NCI-H1048 (cell line): ENCODE results near the gene SOBP.
"Not testable (repeated sequence)": the region's sequence is repeated elsewhere in the genome, so short reads cannot be mapped to it uniquely, and the experiment has no call there.

ENCODE experiments used
- DNase-seq: peaks from one replicate; lab custom pipeline; 2025; lab: John Stamatoyannopoulos, UW

SOBP gene

GRCh38 chr6:107550906-107551305 is 61.0 kb downstream of the SOBP start:
- no peak for DNase-seq

GRCh38 chr6:107553121-107553520 is 63.2 kb downstream of the SOBP start:
- DNase-seq, result not testable (repeated sequence)

- DNase-seq, result no peak
These were observed 64.4 kb downstream of the SOBP start for GRCh38 chr6:107554326-107554725.

- no peak for DNase-seq
These were observed 65.0 kb downstream of the SOBP start for GRCh38 chr6:107554918-107555317.

GRCh38 chr6:107555449-107555848 is 65.5 kb downstream of the SOBP start:
- DNase-seq, result no peak

- no peak for DNase-seq
These were observed 66.2 kb downstream of the SOBP start for GRCh38 chr6:107556082-107556481.

- no peak for DNase-seq
These were observed 67.8 kb downstream of the SOBP start for GRCh38 chr6:107557698-107558097.

- no peak for DNase-seq
These were observed 70.7 kb downstream of the SOBP start for GRCh38 chr6:107560657-107561056.

GRCh38 chr6:107561306-107561705 is 71.4 kb downstream of the SOBP start:
- DNase-seq, result no peak

GRCh38 chr6:107563694-107564588 is 74.0 kb downstream of the SOBP start:
- no peak for DNase-seq

GRCh38 chr6:107564589-107564951 is 74.7 kb downstream of the SOBP start:
- no peak for DNase-seq

- no peak for DNase-seq
These were observed 75.3 kb downstream of the SOBP start for GRCh38 chr6:107565165-107565723.

GRCh38 chr6:107567643-107568042 is 77.7 kb downstream of the SOBP start:
- DNase-seq, result no peak

- no peak for DNase-seq
These were observed 79.6 kb downstream of the SOBP start for GRCh38 chr6:107569473-107569872.

- no peak for DNase-seq
These were observed 81.4 kb downstream of the SOBP start for GRCh38 chr6:107571354-107571753.

GRCh38 chr6:107572886-107573285 is 83.0 kb downstream of the SOBP start:
- no peak for DNase-seq

GRCh38 chr6:107574856-107575255 is 84.9 kb downstream of the SOBP start:
- DNase-seq, result no peak

GRCh38 chr6:107576852-107577251 is 86.9 kb downstream of the SOBP start:
- DNase-seq, result no peak

- DNase-seq, result no peak
These were observed 88.9 kb downstream of the SOBP start for GRCh38 chr6:107578642-107579341.

- DNase-seq, result no peak
These were observed 89.6 kb downstream of the SOBP start for GRCh38 chr6:107579456-107580056.

GRCh38 chr6:107582086-107582485 is 92.2 kb downstream of the SOBP start:
- no peak for DNase-seq

- no peak for DNase-seq
These were observed 94.8 kb downstream of the SOBP start for GRCh38 chr6:107584726-107585125.
